Erythroblast (primary cell): ENCODE data around the gene TMEM184C.

Experiments used
- GATA1 ChIP-seq: IDR thresholded peaks from 2 replicates; pipeline ENCODE4 v1.6.1; 2011; ENCODE audit warnings: low read depth, mild to moderate bottlenecking, control low read depth, low read length, moderate library complexity
- POLR2A ChIP-seq: IDR thresholded peaks from 2 replicates; pipeline ENCODE4 v1.6.1; 2011; ENCODE audit warnings: mild to moderate bottlenecking, low read length

DNA sequence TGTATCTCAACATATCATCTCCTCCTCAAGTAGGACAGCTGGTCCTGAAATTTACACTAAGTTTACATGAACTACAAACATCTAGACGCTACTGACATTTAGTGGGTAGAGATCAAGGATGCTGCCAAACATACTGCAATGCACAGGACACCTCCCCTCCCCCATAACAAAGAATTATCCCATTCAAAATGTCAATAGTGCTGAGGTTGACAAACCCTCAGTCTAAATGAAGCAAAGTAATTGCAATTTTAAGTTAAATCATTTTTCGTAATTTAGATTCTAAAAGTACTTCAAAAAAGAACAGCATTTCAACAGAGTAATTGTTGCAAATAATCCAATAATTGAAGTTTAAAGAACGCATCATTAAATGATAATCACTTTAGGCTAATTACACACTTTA is 65.6 kb downstream of the TMEM184C start:
- no peak for TF ChIP-seq POLR2A
- TF ChIP-seq GATA1, result no peak
